GM12878 (cell line): Measurements from ENCODE around the gene PRSS57. TPM values are rescaled to one million over a fixed set of nuclear protein-coding genes. Genes with fewer than 3 reads are reported as not detected.

ENCODE experiments used
- ATAC-seq: fragments of 200-7000 bp; cut with Tn5 transposase; 3 replicates; pipeline ENCODE4 v1.9.1; 2020; ENCODE audit warnings: mild to moderate bottlenecking, moderate library complexity
- BruUV-seq: library from RNA; stranded (reverse); fragments of 400-500 nt; replicated peaks from 2 replicates; lab custom pipeline; 2021; lab: Mats Ljungman, UMichigan
- CTCF ChIA-PET: fragments of 300-600 bp; sonication (Branson Sonifier 250); formaldehyde crosslinking; extraction: SDS; loops from one replicate; lab custom pipeline; 2021; ENCODE audit warnings: inconsistent platforms; lab: Yijun Ruan, JAX
- POLR2A ChIA-PET: fragments of 350-600 bp; formaldehyde crosslinking; extraction: SDS; loops from one replicate; lab custom pipeline; 2021; ENCODE audit warnings: inconsistent platforms; lab: Charles Lee
- RAD21 ChIA-PET: fragments of 300-600 bp; sonication (Branson Sonifier 250); formaldehyde crosslinking; loops from one replicate; lab custom pipeline; 2023; ENCODE audit warnings: antibody characterized with exemption; ENCODE audit not compliant: unreplicated experiment; lab: Charles Lee
- SMC1A ChIA-PET: fragments of 300-600 bp; sonication (Branson Sonifier 250); formaldehyde crosslinking; loops from one replicate; lab custom pipeline; 2023; ENCODE audit not compliant: unreplicated experiment, uncharacterized antibody; lab: Charles Lee
- DNase-seq: peaks from one replicate; pipeline ENCODE4 v3.0.0-alpha.2; 2011; ENCODE audit warnings: low read depth, low spot score
- FAIRE-seq: peaks from 3 replicates; lab custom pipeline; 2011; peaks lifted over from hg19 to GRCh38; lab: Jason Lieb, UNC
- H2AFZ ChIP-seq: 2 replicates; pipeline ENCODE4 v1.6.0; 2011; ENCODE audit warnings: low read depth, low read length, control low read depth; ENCODE audit not compliant: control insufficient read depth
- H3K27ac ChIP-seq: 2 replicates; pipeline ENCODE4 v1.5.1; 2011; ENCODE audit warnings: control low read depth; ENCODE audit not compliant: control insufficient read depth, insufficient read depth
- H3K27me3 ChIP-seq, 2 experiments: replicated peaks in 1 of 2; 2 replicates each; pipeline versions ENCODE4 v1.6.0 to v1.6.1; 2011; ENCODE audit warnings: low read length in 1 of 2; ENCODE audit not compliant: control insufficient read depth in 2 of 2, insufficient read depth in 2 of 2
- H3K36me3 ChIP-seq, 2 experiments: 2 replicates each; pipeline ENCODE4 v1.5.1; 2011; ENCODE audit warnings: low read length in 1 of 2; ENCODE audit not compliant: control insufficient read depth in 2 of 2, insufficient read depth in 2 of 2
- H3K4me1 ChIP-seq: 2 replicates; pipeline ENCODE4 v1.6.1; 2011; ENCODE audit warnings: mild to moderate bottlenecking, low read length, moderate library complexity, mixed read lengths; ENCODE audit not compliant: control insufficient read depth, insufficient read depth
- H3K4me2 ChIP-seq: 2 replicates; pipeline ENCODE4 v1.6.0; 2011; ENCODE audit warnings: control low read depth; ENCODE audit not compliant: control insufficient read depth, insufficient read depth
- H3K4me3 ChIP-seq: fragments of 200-600 bp; sonication (generic); 2 replicates; pipeline ENCODE4 v1.5.1; 2016
- H3K79me2 ChIP-seq: 2 replicates; pipeline ENCODE4 v1.6.0; 2011; ENCODE audit warnings: low read length; ENCODE audit not compliant: control insufficient read depth, insufficient read depth
- H3K9ac ChIP-seq: 2 replicates; pipeline ENCODE4 v1.8.0; 2011; ENCODE audit warnings: low read length, control low read depth, mixed read lengths; ENCODE audit not compliant: control insufficient read depth, insufficient read depth
- H3K9me3 ChIP-seq: replicated peaks from 3 replicates; pipeline ENCODE4 v1.5.1; 2011; ENCODE audit warnings: mild to moderate bottlenecking, low read length; ENCODE audit not compliant: control insufficient read depth, insufficient read depth
- H4K20me1 ChIP-seq: 2 replicates; pipeline ENCODE4 v1.6.0; 2011; ENCODE audit not compliant: control insufficient read depth, insufficient read depth
- CBFB ChIP-seq: IDR thresholded peaks from 2 replicates; pipeline ENCODE4 v1.6.1; 2016; ENCODE audit warnings: antibody characterized with exemption, low read depth
- CBX3 ChIP-seq: fragments of 200-600 bp; sonication (generic); IDR thresholded peaks from 2 replicates; pipeline ENCODE4 v1.6.1; 2016; ENCODE audit warnings: low read depth, borderline replicate concordance
- CHD4 ChIP-seq: fragments of 200-600 bp; sonication (generic); IDR thresholded peaks from 2 replicates; pipeline ENCODE4 v1.6.1; 2016; ENCODE audit warnings: mild to moderate bottlenecking
- CREB1 ChIP-seq: IDR thresholded peaks from 2 replicates; pipeline ENCODE4 v1.6.1; 2012; ENCODE audit warnings: low read depth, mild to moderate bottlenecking, inconsistent platforms
- HDAC2 ChIP-seq: fragments of 200-600 bp; sonication (generic); IDR thresholded peaks from 2 replicates; pipeline ENCODE4 v1.6.1; 2017
- MYB ChIP-seq: fragments of 150-350 bp; IDR thresholded peaks from 2 replicates; pipeline ENCODE4 v1.6.1; 2014; ENCODE audit warnings: mild to moderate bottlenecking, low read depth, low read length, borderline replicate concordance
- NR2C2 ChIP-seq: IDR thresholded peaks from 2 replicates; pipeline ENCODE4 v1.6.1; 2011; ENCODE audit warnings: borderline replicate concordance, low read depth; ENCODE audit not compliant: control insufficient read depth, insufficient read length
- PBX3 ChIP-seq: IDR thresholded peaks from 2 replicates; pipeline ENCODE4 v1.6.1; 2011; ENCODE audit warnings: mild to moderate bottlenecking, low read depth, low read length, moderate library complexity; ENCODE audit not compliant: insufficient replicate concordance
- POU2F2 ChIP-seq: IDR thresholded peaks from 3 replicates; pipeline ENCODE4 v1.6.1; 2011; ENCODE audit warnings: low read depth, mild to moderate bottlenecking, low read length, borderline replicate concordance
- RAD51 ChIP-seq: fragments of 450-650 bp; IDR thresholded peaks from 2 replicates; pipeline ENCODE4 v1.6.1; 2016; ENCODE audit warnings: moderate library complexity, mild to moderate bottlenecking, inconsistent platforms
- RELB ChIP-seq: fragments of 450-650 bp; IDR thresholded peaks from 2 replicates; pipeline ENCODE4 v1.6.1; 2017; ENCODE audit warnings: low read depth, mild to moderate bottlenecking, moderate library complexity
- SMAD1 ChIP-seq: fragments of 450-650 bp; IDR thresholded peaks from 2 replicates; pipeline ENCODE4 v1.6.1; 2018; ENCODE audit warnings: mild to moderate bottlenecking, low read depth; ENCODE audit not compliant: partially characterized antibody
- SMC3 ChIP-seq: IDR thresholded peaks from 2 replicates; pipeline ENCODE4 v1.6.1; 2011; ENCODE audit warnings: low read length, improper control_type of control experiment, borderline replicate concordance
- SREBF2 ChIP-seq: IDR thresholded peaks from 2 replicates; pipeline ENCODE4 v1.6.1; 2012; ENCODE audit warnings: mild to moderate bottlenecking, low read length
- STAT3 ChIP-seq: IDR thresholded peaks from 2 replicates; pipeline ENCODE4 v1.6.1; 2011; ENCODE audit warnings: low read depth, low read length, improper control_type of control experiment
- TAF1 ChIP-seq: IDR thresholded peaks from 2 replicates; pipeline ENCODE4 v1.6.1; 2011; ENCODE audit warnings: mild to moderate bottlenecking, low read depth, low read length, borderline replicate concordance
- TBL1XR1 ChIP-seq: IDR thresholded peaks from 2 replicates; pipeline ENCODE4 v1.6.1; 2012; ENCODE audit warnings: low read depth, low read length, improper control_type of control experiment
- WGBS: methylation state at CpG from one replicate; pipeline ENCODE4 v1.1.6; 2016; ENCODE audit warnings: low lambda C conversion rate; ENCODE audit not compliant: insufficient replicate concordance, insufficient coverage; ENCODE audit errors: missing lambda C conversion rate; 5-methylcytosine and 5-hydroxymethylcytosine counted together
- in situ Hi-C: fragments of 300-500 bp; cut with MboI; formaldehyde crosslinking; loops from 9 replicates; pipeline ENCODE4 v1.14.3; 2018; ENCODE audit warnings: mixed read lengths
- intact Hi-C: fragments of 100-400 bp; cut with micrococcal nuclease; formaldehyde crosslinking; loops from one replicate; pipeline ENCODE4 v1.14.2; 2022; ENCODE audit not compliant: unreplicated experiment
- polyA plus RNA-seq, 11 experiments: library from polyadenylated mRNA; depleted of rRNA in 4 of 11; unstranded in 6 of 11; stranded (reverse) in 5 of 11; fragments of >200 nt; fragmentation: Nextera tagmentation in 4 of 11; fragmentation: Illumina TruSeq in 1 of 11; extraction: Ambion mirVana in 4 of 11; extraction: Trizol in 1 of 11; gene quantifications; 1 replicate in 1 of 11; 2 replicates in 10 of 11; pipeline versions ENCODE4 v1.2.1 to v1.2.3, GENCODE V29; 2011 to 2016; ENCODE audit warnings: inconsistent platforms in 2 of 11, missing spikeins in 2 of 11, low read depth in 1 of 11
- total RNA-seq, 4 experiments: library from RNA; depleted of rRNA in 3 of 4; stranded (reverse); fragments of >200 nt in 3 of 4; fragmentation: Illumina TruSeq in 1 of 4; extraction: Trizol in 1 of 4; gene quantifications; 2 replicates each; pipeline versions ENCODE4 v1.2.1 to v1.2.3, GENCODE V29; 2013 to 2021

The PRSS57 gene
- total and polyA plus RNA-seq, 10 of the 15 experiments (the other 5 are each of a cell fraction or from before 2014, with no cell fraction given), result not detected

- ChIA-PET RAD21 (no interaction called here), POLR2A (no interaction called here)
- no peak for ATAC-seq
These were observed 9.1 kb upstream of the PRSS57 start for GRCh38 chr19:704447-704741.

More at GRCh38 chr19:704447-704741, 9.1 kb upstream of the PRSS57 start:
- no peak overlapping the region; the same call in 1 of the 2 replicates for H2AFZ ChIP-seq
- peaks cover 0 to 2% of the 10 kb centered on the region in 2 experiments; a peak in 2 of 4 replicates for H3K27me3 ChIP-seq
- in situ Hi-C loops, result no loop called here
- WGBS, result 20% methylated on average over 14 of the region's 14 CpGs
- H3K79me2 ChIP-seq, result no peaks in the 10 kb centered on the region
- SMC1A ChIA-PET, result no interaction called here
- TF ChIP-seq NR2C2, result no peak
- TF ChIP-seq SMC3, result no peak
- no peak for TF ChIP-seq HDAC2
- TF ChIP-seq PBX3, result no peak
- no peak for TF ChIP-seq STAT3
- TF ChIP-seq CBX3, result no peak
- TF ChIP-seq SREBF2, result no peak
- no peak for TF ChIP-seq CREB1
- no peak for TF ChIP-seq TAF1
- no peak for TF ChIP-seq MYB
- no peak for TF ChIP-seq CHD4
- no peak for TF ChIP-seq TBL1XR1
- TF ChIP-seq CBFB, result no peak
- TF ChIP-seq SMAD1, result no peak
- no peak for TF ChIP-seq RAD51
- TF ChIP-seq POU2F2, result no peak
- no peak for TF ChIP-seq RELB
- TF ChIP-seq, all 136 proteins: peak for 0
- H3K4me3 ChIP-seq, result no peak overlapping the region
- no peak for FAIRE-seq
- intact Hi-C loops, result no loop called here
- H3K4me1 ChIP-seq, result no peaks in the 10 kb centered on the region
- CTCF ChIA-PET, result interaction anchor here (1.8 kb wide), 1 partner anchor 25 kb away, joined by 4 read pairs; no protein-coding TSS in a partner anchor
- DNase-seq, result no peak
- H3K27ac ChIP-seq, result no peak overlapping the region
- no peaks in the 10 kb centered on the region for H3K36me3 ChIP-seq
- H3K4me2 ChIP-seq, result no peak overlapping the region
- no TSS peak for BruUV-seq
- no peaks in the 10 kb centered on the region; the same call in 2 of the 3 replicates for H3K9me3 ChIP-seq
- no peaks in the 10 kb centered on the region for H4K20me1 ChIP-seq
- H3K9ac ChIP-seq, result no peak overlapping the region
